ENCODE data around the gene TCF25.

GRCh38 chr16:89837014-89837546 is 36.3 kb upstream of the TCF25 start:
- no peak for TF ChIP-seq POLR2A (IDR thresholded peaks at IDR 0.05)
- TF ChIP-seq CTCF (IDR thresholded peaks at IDR 0.05): no peak

All from thyroid gland (tissue), 4 donors.